Liver (tissue), 3 donors: ENCODE results near the gene DIP2C.

Source experiments
- FOXA1 ChIP-seq: IDR thresholded peaks from 2 replicates; pipeline ENCODE4 v1.6.1; 2016; ENCODE audit warnings: antibody characterized with exemption
- SP1 ChIP-seq: IDR thresholded peaks from 2 replicates; pipeline ENCODE4 v1.6.1; 2018; ENCODE audit warnings: antibody characterized with exemption, mild to moderate bottlenecking
- TAF1 ChIP-seq: conservative IDR thresholded peaks from 2 replicates; pipeline ENCODE4 v1.6.1; 2016; ENCODE audit warnings: antibody characterized with exemption, mild to moderate bottlenecking
- TF ChIP-seq, protein P1 (sequence below): fragments of 150-350 bp; IDR thresholded peaks from 2 replicates; pipeline ENCODE4 v1.5.1; 2017; ENCODE audit warnings: improper control_type of control experiment, low read depth, low read length; ENCODE audit not compliant: missing input control
- donor health status: healthy.
- donor health status: healthy.

DNA sequence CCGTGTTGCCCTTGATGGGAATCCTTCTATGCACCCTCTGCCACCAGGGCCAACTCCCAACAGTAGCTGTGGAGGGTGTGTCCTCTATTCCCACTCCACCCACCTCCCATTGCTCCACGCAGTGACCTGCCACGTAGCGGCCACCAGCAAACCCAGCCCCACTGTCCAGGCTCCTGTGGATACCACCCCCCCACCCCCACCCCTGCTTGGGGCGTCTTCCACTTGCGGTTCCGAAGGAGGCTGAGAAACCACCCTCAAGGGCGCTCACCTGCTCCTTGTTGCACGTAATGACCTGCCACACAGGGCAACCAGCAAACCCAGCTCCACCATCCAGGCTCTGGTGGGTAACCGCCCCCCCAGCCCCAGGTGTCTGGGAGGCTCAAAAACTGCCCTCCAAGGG, 72.0 kb downstream of the DIP2C start:
- TF ChIP-seq FOXA1, result no peak
- TF ChIP-seq, protein P1, sequence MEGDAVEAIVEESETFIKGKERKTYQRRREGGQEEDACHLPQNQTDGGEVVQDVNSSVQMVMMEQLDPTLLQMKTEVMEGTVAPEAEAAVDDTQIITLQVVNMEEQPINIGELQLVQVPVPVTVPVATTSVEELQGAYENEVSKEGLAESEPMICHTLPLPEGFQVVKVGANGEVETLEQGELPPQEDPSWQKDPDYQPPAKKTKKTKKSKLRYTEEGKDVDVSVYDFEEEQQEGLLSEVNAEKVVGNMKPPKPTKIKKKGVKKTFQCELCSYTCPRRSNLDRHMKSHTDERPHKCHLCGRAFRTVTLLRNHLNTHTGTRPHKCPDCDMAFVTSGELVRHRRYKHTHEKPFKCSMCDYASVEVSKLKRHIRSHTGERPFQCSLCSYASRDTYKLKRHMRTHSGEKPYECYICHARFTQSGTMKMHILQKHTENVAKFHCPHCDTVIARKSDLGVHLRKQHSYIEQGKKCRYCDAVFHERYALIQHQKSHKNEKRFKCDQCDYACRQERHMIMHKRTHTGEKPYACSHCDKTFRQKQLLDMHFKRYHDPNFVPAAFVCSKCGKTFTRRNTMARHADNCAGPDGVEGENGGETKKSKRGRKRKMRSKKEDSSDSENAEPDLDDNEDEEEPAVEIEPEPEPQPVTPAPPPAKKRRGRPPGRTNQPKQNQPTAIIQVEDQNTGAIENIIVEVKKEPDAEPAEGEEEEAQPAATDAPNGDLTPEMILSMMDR, result no peak
- TF ChIP-seq SP1, result no peak
- no peak for TF ChIP-seq TAF1
